HG02642 (cell line): ENCODE data around the gene SFMBT2.
"Not testable (repeated sequence)": the region's sequence is repeated elsewhere in the genome, so short reads cannot be mapped to it uniquely, and the experiment has no call there.

Experiments used
- ATAC-seq: cut with Tn5 transposase; IDR thresholded peaks from one replicate; pipeline ENCODE4 v1.9.1; 2021; ENCODE audit warnings: mild to moderate bottlenecking; ENCODE audit not compliant: unreplicated experiment, poor library complexity

SFMBT2 gene

GRCh38 chr10:7302930-7303557 is 107.8 kb downstream of the SFMBT2 start:
- ATAC-seq = no peak

- ATAC-seq = no peak
Measured at GRCh38 chr10:7302392-7302906, 108.4 kb downstream of the SFMBT2 start.

GRCh38 chr10:7301006-7301778 is 109.6 kb downstream of the SFMBT2 start:
- no peak for ATAC-seq

- ATAC-seq = no peak
Measured at GRCh38 chr10:7300384-7300971, 110.4 kb downstream of the SFMBT2 start.

- ATAC-seq = not testable (repeated sequence)
Measured at GRCh38 chr10:7299601-7300325, 111.1 kb downstream of the SFMBT2 start.

- ATAC-seq = no peak
Measured at GRCh38 chr10:7298495-7298894, 112.3 kb downstream of the SFMBT2 start.

GRCh38 chr10:7297094-7297493 is 113.7 kb downstream of the SFMBT2 start:
- ATAC-seq = no peak

- no peak for ATAC-seq
Measured at GRCh38 chr10:7296648-7297047, 114.2 kb downstream of the SFMBT2 start.

- no peak for ATAC-seq
Measured at GRCh38 chr10:7296076-7296475, 114.8 kb downstream of the SFMBT2 start.

- no peak for ATAC-seq
Measured at GRCh38 chr10:7293378-7293920, 117.4 kb downstream of the SFMBT2 start.

- ATAC-seq = no peak
Measured at GRCh38 chr10:7291487-7292270, 119.2 kb downstream of the SFMBT2 start.

GRCh38 chr10:7288060-7288690 is 122.7 kb downstream of the SFMBT2 start:
- no peak for ATAC-seq

- no peak for ATAC-seq
Measured at GRCh38 chr10:7287377-7287776, 123.5 kb downstream of the SFMBT2 start.

GRCh38 chr10:7285522-7286322 is 125.1 kb downstream of the SFMBT2 start:
- ATAC-seq = no peak

GRCh38 chr10:7283246-7283645 is 127.6 kb downstream of the SFMBT2 start:
- no peak for ATAC-seq

- ATAC-seq = no peak
Measured at GRCh38 chr10:7282457-7282856, 128.4 kb downstream of the SFMBT2 start.

GRCh38 chr10:7281429-7281828 is 129.4 kb downstream of the SFMBT2 start:
- ATAC-seq = no peak

- no peak for ATAC-seq
Measured at GRCh38 chr10:7279303-7279702, 131.5 kb downstream of the SFMBT2 start.
